ENCODE results near the gene GABRE.

DNA sequence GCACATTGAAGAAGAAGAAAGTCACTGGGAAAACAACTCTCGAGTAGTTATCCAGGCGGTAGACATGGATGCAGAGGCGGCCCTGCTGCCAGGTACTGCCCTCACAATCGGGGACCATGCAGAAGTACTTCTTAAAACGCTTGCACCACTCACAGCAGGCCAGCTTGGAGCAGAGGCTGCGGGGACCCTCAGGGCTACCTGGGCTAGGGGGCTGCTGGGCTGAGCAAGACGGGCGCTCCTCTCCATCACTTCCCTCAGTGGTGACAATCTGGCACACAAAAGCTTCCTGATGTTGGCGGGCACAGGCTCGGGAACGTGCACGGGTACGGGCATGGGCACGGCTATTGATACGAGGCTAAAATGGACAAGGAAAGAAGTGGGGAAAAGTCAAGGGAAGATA is 19.7 kb downstream of the GABRE start:
- TF ChIP-seq, protein P1, sequence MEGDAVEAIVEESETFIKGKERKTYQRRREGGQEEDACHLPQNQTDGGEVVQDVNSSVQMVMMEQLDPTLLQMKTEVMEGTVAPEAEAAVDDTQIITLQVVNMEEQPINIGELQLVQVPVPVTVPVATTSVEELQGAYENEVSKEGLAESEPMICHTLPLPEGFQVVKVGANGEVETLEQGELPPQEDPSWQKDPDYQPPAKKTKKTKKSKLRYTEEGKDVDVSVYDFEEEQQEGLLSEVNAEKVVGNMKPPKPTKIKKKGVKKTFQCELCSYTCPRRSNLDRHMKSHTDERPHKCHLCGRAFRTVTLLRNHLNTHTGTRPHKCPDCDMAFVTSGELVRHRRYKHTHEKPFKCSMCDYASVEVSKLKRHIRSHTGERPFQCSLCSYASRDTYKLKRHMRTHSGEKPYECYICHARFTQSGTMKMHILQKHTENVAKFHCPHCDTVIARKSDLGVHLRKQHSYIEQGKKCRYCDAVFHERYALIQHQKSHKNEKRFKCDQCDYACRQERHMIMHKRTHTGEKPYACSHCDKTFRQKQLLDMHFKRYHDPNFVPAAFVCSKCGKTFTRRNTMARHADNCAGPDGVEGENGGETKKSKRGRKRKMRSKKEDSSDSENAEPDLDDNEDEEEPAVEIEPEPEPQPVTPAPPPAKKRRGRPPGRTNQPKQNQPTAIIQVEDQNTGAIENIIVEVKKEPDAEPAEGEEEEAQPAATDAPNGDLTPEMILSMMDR (IDR thresholded peaks at IDR 0.05; ENCODE audit: low read length), result no peak
- TF ChIP-seq EZH2 (IDR thresholded peaks at IDR 0.05; ENCODE audit: borderline replicate concordance, low read length), result no peak
